ENCODE data around the gene SCN4A.

Gene SCN4A

DNA sequence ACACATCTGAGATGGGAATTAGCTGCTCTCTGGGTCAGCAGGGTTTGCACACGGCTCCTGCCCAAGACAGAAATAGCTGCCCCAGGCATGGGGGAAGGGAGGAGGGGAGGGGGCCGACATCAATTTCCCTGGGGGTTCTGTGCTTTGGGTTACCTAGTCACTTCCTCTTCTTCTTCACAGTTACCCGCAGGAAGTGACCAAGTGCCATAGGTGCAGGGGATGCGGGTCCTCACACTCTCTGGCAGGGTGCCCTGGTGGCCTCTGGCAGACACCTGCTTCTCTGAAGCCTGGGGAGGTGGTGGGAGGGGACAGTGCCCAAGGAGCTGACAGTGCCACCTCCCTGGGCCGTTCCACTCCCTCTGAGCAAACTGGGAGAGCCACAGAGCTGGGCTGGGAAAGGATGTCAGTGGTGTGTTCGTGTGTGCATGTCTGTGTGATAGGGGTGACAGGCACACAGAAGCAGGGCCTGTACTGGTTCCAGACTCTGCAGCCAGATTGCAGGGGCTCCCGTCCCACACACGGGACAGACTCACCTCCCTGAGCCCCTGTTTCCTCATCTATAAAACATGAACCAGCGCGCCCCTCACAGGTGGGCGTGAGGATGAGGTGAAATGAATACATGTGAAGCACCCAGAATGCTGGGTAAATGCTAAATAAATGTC is 18.2 kb downstream of the SCN4A start:
- DNase-seq, result peak; percentile 24 to 36

DNA sequence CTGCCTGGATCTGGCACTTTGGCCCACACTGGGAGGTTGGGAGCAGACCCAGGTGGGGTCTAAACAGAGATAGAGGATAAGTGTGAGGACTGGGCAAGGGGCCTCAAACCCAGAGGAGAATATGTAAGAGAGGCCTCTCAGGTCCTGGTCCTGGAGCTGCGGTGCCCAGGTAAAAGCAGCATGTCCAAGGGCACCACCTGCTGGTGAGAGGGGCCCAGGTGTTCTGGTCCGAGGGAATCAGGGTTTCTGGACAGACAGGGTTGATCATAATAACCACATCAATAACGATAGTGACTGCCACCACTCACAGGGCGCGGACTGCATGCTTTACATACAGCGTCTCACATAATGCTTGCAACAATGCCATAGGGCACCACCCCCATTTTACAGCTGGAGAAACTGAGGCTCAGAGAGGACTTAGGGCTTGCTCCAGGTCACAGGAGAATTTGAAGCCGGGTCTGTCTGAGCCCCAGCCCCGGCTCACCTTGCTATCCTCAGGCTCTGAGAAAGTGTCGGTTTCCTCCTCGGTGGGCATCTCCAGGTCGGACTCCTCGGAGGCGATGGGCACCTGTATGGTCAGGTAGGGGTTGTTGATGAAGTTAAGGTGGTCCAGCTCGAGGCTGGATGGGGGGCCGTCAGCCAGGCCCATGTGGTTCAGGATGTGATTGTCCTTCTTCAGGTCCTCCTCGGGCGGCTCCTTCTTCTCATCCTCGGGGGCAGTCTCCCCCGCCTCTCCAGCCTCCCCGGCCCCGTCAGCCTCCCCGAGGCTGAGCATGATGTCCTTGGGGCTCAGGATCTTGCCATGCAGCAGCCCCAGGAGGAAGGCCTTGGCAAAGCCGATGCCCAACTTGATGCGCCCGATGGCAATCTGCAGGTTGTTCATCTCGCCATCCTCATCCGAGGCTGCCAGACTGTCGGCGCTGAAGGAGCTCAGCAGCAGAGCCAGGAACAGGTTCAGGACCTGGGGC is 21.5 kb downstream of the SCN4A start:
- DNase-seq, result no peak

DNA sequence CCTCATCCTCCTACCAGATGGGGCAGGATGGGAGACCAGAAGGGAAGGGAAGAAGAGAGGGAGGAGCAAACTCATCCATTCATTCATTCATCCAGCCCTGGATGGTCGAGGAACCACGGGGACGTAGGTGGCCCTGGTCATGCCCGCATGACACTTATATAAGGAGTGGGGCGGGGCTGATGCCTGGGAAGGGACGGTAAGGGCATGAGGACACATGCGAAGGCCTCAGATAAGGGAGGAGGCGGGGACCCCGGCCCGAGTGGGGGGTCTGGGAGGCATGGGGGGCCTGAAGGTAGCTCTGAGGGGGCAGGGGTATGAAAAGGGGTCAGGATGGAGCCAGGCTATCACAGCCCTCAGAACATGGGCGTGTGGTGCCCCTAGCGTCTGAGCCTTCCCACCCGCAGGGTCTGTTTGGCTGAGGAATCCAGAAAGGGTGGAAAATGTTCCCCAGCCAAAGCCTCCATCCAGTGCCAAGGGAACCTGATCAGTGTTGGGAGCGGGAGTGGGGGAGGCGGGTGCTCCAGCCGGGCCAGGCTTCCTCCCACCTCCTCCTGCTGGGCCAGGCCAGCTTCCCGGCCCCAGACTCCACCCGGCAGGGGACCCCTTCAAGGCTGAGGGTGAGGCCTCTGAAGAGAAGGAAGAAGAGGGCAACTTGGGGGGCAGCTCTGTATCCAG is 23.0 kb downstream of the SCN4A start:
- no peak for DNase-seq

DNA sequence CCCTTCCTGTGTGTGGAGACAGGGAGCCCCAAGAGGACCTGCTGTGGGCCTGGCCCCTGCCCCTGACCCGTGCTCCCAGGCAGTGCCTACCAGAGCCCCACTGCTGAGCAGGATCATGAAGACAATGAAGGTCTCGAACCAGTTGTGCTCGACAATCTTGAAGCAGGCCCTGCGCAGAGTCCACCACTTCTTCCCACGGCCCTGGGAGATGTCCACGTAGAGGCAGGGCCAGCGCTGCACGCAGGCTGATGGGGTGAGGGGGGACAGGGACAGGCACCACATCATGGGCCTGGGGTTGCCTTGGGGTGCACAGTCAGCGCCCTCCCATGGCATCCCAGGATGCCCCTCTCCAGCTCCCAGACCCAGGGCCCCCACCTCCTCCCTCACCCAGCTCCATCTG is 24.2 kb downstream of the SCN4A start:
- no peak for DNase-seq

DNA sequence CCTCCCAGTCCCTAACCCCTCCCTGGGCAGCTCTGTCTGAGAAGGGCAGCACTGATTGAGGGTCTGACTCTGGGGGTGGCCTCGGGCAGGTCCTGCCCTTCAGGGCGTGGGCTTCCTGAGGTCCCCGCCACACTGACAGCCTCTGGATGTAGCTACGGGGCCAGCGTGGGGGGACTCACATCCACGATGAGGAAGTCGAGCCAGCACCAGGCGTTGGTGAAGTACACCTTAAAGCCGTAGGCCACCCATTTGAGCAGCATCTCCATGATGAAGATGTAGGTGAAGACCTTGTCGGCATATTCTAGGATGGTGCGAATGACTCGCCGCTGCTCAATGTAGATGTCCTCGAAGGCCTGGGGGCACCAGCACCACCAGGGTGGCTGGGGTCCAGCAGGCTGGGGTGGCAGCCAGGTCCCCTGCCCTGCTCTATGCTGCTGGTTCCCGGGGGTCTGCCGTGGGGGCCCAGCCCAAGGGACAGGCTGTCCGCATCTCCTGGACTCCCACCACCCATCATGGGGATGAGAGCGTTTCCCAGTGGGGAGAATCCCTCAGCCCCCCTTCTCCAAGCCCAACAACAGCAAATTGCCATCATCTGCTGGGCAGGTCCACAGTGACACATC is 24.9 kb downstream of the SCN4A start:
- DNase-seq, result no peak

DNA sequence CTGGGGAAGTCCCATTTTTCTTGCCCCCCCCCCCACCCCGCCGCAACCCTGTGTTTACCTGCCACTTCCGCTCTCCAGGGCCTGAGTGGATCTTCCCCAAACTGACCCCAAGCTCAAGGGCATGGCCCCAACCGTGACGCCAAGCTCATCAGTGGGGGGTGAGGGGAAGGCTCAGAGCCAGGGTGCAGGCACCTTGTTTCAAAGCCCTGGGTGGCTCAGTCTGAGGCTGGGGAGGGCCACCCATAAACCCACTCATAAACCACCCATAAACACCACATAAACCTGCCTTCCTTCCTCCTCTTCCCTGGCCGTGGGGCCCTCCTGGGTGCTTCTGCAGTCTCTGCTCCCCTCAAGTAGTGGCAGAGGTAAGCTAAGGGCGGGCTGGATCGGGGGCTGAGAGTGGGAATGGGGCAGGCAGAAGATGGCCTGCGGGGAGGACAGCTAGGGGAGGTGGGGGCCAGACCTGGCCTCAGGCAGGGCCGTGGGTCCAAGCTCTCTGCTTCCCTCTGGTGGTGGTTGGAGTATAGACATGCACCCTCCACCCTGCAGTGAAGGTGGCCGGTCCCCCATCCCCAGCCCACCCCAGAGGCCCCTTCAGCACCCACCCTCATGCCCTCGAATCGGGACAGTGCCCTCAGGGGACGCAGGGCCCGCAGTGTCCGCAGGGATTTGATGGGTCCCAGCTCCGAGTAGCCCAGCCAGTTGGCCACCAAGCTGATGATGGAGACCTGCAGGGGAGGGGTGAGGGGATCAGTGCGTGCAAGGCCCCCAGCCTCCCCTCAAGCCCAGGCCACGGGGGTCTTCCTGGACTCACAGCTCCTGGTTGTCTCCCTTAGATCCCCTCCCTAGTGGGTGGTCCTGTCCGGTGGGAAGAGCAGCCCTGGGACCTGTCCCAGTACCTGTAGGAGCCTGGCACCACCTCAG is 26.0 kb downstream of the SCN4A start:
- DNase-seq, result peak; percentile 48 to 66

DNA sequence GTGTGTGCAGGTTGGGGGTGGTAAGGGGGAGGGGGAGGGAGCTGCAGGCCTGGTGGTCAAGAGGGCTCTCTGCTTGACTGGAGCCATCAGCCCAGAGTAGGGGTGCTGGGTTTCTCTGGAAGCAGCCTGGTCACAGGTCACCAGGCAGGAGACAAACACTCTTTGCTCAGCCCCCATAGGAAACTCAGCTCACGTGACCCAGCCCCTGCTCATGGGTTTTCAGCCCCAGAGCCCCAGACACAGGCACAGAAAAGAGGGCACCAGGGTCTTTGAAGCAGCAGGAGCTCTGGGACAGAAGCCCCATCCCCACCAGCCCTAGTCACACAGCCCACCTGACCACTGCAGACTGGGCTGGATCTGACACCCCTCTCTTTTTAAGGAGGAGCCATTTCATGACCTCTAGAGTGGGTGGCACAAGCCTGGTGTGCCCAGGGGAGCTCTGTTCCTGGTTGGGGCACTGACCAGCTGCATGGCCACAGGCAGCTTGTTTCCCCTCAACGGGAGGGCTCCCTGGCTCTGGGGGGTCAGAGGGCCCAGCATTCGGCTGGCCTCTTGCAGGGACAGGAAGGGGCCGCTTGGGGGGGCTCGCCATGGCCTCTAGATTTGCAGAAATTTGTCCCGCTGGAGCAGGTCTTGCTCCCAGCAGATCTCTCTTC is 26.8 kb downstream of the SCN4A start:
- DNase-seq, result no peak

DNA sequence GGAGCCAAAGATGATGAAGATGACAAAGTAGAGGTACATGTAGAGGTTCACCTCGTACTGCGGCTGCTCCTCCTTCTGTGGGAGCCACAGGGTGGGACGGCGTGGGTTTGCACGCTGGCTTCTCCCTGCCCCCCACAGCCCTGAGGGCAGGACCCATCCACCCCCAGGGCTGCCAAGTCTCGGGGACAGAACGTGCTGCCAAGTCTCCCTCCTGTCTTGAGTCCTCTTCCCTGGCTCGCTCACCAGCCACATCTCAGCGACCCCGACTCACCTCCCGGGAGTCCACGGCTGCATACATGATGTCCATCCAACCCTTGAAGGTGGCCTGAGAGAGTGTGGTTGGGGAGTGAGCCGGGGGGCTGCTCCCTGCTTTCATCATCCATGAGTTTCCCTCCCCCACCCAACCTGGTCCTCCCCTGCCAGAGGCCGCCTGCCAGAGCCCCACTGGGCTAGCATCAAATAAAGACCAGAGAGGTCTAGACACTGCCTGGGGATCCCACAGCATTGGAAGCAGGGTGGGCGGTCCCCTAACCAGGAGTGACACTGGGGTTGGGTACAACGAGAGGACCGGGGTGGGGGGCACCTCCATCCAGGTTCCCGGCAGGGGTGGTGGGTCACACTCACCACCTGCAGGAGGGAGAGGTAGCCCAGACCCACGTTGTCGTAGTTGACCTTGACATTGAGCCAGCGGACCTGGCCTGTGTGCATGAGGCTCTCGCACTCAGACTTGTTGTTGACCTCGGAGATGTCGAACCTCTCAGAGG is 27.8 kb downstream of the SCN4A start:
- DNase-seq, result no peak

DNA sequence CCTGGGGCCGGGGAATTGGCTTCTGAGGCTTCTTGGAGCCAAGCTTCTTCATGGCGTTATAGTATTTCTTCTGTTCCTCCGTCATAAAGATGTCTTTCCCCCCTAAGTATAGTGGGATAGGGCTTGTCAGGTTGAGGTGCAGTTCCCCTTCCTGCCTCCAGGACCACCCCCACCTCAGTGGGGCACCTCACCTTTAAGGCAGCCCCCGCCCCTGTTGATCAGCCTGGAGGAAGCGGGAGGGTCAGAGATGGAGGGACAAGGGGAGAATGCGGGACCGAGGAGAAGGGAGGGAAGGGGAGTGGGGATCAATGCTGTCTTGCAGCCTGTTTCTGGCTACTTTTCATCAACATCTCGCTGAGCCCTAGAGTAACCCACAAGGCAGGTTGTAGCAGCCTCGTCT is 29.0 kb downstream of the SCN4A start:
- DNase-seq, result no peak

DNA sequence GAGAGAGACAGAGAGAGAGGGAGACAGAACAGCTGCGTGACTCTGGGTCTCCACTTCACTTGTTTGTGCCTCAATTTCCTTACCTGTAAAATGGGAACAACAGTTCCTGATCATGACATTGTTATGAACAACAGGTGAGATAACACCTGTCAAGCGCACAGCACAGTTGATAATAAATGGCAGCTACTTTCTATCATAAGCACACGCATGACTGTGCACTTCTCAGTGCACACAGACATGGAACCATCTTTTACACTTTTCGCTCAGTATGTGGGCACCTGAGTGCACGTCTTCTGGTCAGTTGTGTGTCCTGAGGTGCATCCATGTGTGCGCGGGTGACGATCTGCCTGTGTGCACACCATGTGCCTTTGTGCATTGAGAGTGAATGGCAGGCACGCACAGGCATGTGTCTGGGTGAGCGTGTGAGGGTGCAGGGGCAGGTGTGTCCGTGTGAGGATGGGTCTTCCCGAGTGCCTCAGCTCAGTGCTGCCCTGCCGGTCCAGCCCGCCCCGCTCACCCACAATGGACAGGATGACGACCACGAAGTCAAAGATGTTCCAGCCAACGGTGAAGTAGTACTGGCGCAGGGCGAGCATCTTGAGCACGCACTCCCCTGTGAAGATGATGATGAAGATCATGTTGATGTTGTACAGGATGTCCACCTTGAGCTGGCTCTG is 30.3 kb downstream of the SCN4A start:
- DNase-seq, result no peak

DNA sequence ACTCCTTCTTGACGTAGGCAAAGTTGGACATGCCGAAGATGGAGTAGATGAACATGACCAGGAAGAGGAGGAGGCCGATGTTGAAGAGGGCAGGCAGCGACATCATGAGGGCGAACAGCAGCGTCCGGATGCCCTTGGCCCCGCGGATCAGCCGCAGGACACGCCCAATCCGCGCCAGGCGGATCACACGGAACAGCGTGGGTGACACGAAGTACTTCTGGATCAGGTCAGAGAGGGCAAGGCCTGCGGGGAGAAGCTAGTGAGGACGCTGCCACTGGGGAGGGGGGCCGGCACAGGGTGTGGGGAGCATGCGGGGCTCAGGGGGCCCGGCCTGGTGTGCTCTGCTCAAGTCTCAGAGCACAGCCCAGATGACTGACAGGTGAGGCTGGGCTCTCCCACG is 31.0 kb downstream of the SCN4A start:
- DNase-seq, result no peak

DNA sequence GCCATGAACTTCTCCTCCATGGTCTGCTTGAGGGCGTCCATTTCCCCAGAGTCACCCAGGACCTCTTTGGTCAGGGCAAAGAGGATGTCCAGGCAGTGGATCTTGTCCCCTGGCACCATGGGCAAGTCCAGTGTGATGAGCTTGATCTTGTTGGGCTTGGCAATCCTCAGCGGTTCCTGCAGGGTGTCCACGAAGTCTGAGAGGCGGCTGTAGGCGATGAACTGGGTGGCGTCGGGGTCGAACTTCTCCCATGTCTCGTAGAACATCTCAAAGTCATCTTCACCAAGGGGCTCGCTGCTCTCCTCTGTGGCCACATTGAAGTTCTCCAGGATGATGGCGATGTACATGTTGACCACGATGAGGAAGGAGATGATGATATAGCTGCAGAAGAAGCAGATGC is 31.6 kb downstream of the SCN4A start:
- no peak for DNase-seq

DNA sequence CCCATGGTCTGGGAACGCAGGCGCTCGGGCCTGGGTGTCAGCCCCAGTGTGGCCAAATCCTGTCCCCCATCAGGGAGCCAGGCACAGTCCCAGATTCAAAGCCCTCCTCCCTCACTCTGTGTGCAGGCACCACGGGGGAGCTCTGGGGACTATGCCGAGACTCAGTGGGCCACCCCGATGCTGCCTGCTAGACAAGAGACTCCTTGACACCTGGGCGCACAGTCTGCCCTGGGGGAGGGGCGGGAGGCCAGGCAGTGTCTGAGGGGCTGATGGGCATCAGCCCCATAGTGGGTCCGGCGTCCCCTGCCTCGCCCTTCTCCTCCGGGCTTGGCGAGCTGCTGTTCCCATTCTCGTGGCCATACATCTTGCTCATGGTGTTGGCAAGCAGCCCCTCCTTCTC is 32.1 kb downstream of the SCN4A start:
- no peak for DNase-seq

DNA sequence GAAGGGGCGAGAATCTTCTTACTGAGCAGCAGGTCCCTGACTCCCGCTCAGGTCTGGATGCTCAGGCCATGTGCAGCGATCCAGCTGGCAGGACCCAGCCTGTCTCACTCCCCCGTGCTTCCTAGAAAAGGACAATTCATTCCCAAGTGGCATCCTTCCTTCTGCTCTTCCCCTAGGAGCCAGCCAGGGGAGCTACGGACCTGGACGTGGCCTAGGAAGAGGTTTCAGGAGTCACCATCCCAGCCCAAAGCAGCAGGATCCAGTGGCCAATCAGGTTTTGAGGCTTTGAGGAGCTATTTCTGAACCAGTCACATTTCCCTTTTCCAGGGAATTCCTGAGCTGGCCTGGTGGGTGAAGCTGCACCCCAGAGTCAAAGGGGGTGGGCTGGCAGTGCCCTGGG is 32.8 kb downstream of the SCN4A start:
- DNase-seq, result no peak

DNA sequence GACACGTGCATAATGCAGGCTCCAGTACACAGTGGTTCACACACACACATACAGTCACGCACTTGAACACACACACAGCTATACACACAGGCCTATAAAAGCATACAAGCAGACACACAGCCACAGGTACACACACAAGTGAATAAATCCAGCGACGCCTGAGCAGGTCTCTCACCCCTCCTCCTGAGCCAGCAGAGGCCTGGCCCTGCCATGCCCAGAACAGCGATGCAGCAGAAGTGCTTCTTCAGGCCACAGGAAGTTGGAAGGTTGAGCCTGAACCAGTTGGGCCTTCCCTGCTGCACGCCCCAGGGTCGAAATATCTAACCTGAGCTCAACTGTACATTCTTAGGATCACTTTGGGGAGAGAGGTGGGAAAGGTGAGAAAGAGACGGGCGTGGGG is 33.3 kb downstream of the SCN4A start:
- no peak for DNase-seq

DNA sequence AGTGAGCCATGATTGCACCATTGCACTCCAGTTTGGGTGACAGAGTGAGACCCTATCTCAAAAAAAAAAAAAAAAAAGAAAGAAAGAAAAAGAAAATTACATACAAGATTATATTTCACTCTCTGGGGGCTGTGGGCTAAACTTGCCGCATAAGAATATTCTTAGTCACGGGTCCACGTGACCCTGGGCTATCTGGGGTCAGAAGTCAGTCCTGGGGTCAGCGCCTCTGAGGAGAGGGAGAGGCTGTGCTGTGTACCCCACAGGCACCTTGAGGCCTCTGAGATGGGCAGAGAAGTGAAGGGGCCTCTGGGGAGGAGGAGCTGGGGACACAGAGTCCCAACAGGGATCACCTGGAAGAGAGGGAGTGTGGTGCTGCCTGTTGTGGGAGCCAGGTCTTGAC is 34.8 kb downstream of the SCN4A start:
- no peak for DNase-seq

DNA sequence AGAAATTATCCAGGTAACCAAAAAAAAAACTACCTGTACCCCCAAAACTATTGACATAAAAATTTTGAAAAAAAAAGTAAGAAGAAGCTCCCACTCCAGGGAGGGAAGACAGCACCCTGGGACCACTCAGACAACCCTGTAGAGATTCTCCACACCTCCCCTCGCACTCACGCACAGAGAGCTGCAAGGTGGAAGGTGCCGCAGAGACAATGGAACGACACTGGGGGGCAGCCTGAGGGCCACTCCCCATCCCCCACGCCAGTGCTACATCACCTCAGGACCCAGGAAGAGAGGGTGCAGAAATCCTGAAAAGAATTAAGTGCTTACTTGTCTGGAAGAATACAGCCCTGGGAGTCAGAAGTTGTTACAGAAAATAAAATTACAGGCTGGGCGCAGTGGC is 35.4 kb downstream of the SCN4A start:
- no peak for DNase-seq

DNA sequence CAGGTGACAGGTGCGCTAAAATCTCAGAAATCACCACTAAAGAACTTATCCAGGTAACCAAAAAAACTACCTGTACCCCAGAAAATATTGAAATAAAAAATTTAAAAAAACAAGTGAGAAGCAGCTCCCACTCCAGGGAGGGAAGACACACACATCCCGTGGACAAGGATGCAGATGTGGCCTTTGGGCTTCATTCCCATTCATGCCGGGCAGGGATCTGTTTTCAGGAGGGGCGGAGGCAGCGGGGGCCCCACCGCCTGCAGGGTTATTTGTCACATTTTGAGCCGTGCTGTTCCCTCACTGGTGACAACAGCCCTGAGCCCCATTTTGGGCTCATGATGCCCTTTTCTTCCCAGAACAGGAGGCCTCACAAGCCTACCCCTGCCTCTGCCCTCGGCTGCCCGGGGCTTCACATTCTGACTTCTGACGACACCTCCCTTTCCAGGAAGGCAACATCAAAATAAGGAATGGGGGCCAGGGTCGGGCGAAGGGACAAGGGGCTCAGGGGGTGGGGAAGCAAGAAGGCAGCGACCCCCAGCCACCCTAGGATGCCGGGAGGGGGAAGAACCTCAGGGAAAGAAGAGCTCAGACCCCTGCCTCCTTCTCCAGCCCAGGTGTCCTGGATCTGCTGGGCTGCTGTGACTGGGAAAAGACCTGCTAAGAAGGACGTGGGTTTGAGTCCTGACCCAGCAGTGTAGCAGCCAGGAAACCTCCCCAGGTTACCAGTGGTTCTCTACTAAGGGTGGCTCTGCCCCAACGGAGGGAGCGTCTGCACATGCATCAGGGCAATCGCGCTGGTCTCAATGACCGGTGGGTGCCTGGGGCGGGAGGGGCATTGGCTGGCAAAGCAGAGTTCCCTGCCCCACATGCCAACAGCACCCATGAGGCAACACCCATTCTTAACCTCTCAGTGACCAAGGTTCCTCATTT is 38.3 kb downstream of the SCN4A start:
- DNase-seq, result peak in 1 of 2 experiments; percentile 22

DNA sequence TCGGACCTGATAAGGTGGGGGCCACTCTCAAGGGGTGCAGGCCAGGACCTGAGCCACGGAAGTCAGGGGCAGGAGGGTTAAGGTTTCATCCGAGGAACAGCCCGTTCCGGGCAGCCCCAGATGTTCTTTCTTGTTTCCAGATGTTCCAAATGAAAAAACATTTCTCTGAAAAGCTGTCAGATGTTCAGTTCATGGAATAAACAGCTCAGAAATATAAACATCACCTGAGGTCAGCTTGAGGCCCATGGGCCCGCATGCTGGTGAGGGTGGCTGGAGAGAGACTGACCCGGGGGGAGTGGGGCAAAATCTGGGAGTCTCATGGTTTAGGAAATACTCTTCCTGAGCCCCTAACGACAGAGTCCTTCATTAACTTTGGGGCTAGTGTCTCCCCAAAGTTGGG is 39.1 kb downstream of the SCN4A start:
- no peak for DNase-seq
